ENCODE results near the gene FBXO41. TPM values are rescaled to one million over a fixed set of nuclear protein-coding genes. Genes with fewer than 3 reads are reported as not detected.
A peak's percentile ranks its signal among the peaks of the same experiment; 100 is the strongest.

Gene FBXO41
- total RNA-seq, 3 donors from 2014 or later (not counting 1 experiment from before 2014, with no cell fraction given), result 11.5 to 16.4 (median 13.8) TPM

- H3K27me3 Mint-ChIP-seq (ENCODE audit: low read depth in 2 of 2), result no peaks in the 10 kb centered on the region
- H3K9me3 Mint-ChIP-seq, result no peaks in the 10 kb centered on the region
- ATAC-seq (no peak), DNase-seq (no peak)
- Histone ChIP-seq H3K36me3 (ENCODE audit: control insufficient read depth, insufficient read depth, low read length) (peaks cover 78% of the 10 kb centered on the region), H3K27me3 (ENCODE audit: control insufficient read depth, insufficient read depth, low read length) (no peaks in the 10 kb centered on the region), H3K4me1 (ENCODE audit: control insufficient read depth, insufficient read depth, low read length) (no peaks in the 10 kb centered on the region), H3K27ac (ENCODE audit: low read length) (no peak overlapping the region), H3K9me3 (ENCODE audit: control insufficient read depth, insufficient read depth, low read length) (no peaks in the 10 kb centered on the region), H3K4me3 (ENCODE audit: low read length) (no peak overlapping the region)
- peaks cover 0 to 15% of the 10 kb centered on the region in 2 donors for H3K4me1 Mint-ChIP-seq
- 95% methylated on average over 17 of the region's 17 CpGs for WGBS (ENCODE audit: insufficient coverage)
- intact Hi-C loops (cut with micrococcal nuclease), result no loop called here
- no peak overlapping the region for H3K4me3 Mint-ChIP-seq
- H3K27ac Mint-ChIP-seq, result no peak overlapping the region
- peaks cover 28% of the 10 kb centered on the region for H3K36me3 Mint-ChIP-seq
- TF ChIP-seq CTCF (IDR thresholded peaks at IDR 0.05), result no peak
These were observed 33.1 kb downstream of the FBXO41 start for GRCh38 chr2:73250872-73251846.

- H3K4me3 ChIP-seq (ENCODE audit: low read length), result no peak overlapping the region
- no peaks in the 10 kb centered on the region for H3K9me3 Mint-ChIP-seq
- H3K27me3 ChIP-seq (ENCODE audit: control insufficient read depth, insufficient read depth, low read length), result no peaks in the 10 kb centered on the region
- 95% methylated on average over 9 of the region's 9 CpGs for WGBS (ENCODE audit: insufficient coverage)
- no peak for DNase-seq
- peak overlapping the region in 1 of 2 donors; percentile 46 for H3K27ac Mint-ChIP-seq
- intact Hi-C loops (cut with micrococcal nuclease), result no loop called here
- TF ChIP-seq CTCF (IDR thresholded peaks at IDR 0.05), result no peak
- no peak for ATAC-seq
- H3K27me3 Mint-ChIP-seq (ENCODE audit: low read depth in 2 of 2), result no peaks in the 10 kb centered on the region
- H3K36me3 Mint-ChIP-seq, result peaks cover 35% of the 10 kb centered on the region
- no peaks in the 10 kb centered on the region for H3K9me3 ChIP-seq (ENCODE audit: control insufficient read depth, insufficient read depth, low read length)
- no peak overlapping the region for H3K27ac ChIP-seq (ENCODE audit: low read length)
- H3K4me3 Mint-ChIP-seq, result no peak overlapping the region
- H3K4me1 ChIP-seq (ENCODE audit: control insufficient read depth, insufficient read depth, low read length), result no peaks in the 10 kb centered on the region
- H3K36me3 ChIP-seq (ENCODE audit: control insufficient read depth, insufficient read depth, low read length), result peaks cover 92% of the 10 kb centered on the region
- peaks cover 0 to 15% of the 10 kb centered on the region in 2 donors for H3K4me1 Mint-ChIP-seq
These were observed 34.6 kb downstream of the FBXO41 start for GRCh38 chr2:73249636-73250035.

- no peaks in the 10 kb centered on the region for H3K27me3 Mint-ChIP-seq (ENCODE audit: low read depth in 2 of 2)
- no peaks in the 10 kb centered on the region for H3K9me3 Mint-ChIP-seq
- 71% methylated on average over 3 of the region's 3 CpGs for WGBS (ENCODE audit: insufficient coverage)
- Histone ChIP-seq H3K9me3 (ENCODE audit: control insufficient read depth, insufficient read depth, low read length) (no peaks in the 10 kb centered on the region), H3K36me3 (ENCODE audit: control insufficient read depth, insufficient read depth, low read length) (peaks cover 90% of the 10 kb centered on the region), H3K4me1 (ENCODE audit: control insufficient read depth, insufficient read depth, low read length) (no peaks in the 10 kb centered on the region), H3K27ac (ENCODE audit: low read length) (no peak overlapping the region), H3K27me3 (ENCODE audit: control insufficient read depth, insufficient read depth, low read length) (no peaks in the 10 kb centered on the region), H3K4me3 (ENCODE audit: low read length) (no peak overlapping the region)
- H3K4me1 Mint-ChIP-seq, result peaks cover 0 to 15% of the 10 kb centered on the region in 2 donors
- ATAC-seq, result no peak
- H3K4me3 Mint-ChIP-seq, result no peak overlapping the region
- peak overlapping the region in 1 of 2 donors; percentile 9 for H3K27ac Mint-ChIP-seq
- no peak for TF ChIP-seq CTCF (IDR thresholded peaks at IDR 0.05)
- DNase-seq, result no peak
- peaks cover 35% of the 10 kb centered on the region for H3K36me3 Mint-ChIP-seq
- intact Hi-C loops (cut with micrococcal nuclease), result no loop called here
These were observed 37.4 kb downstream of the FBXO41 start for GRCh38 chr2:73246850-73247249.
